Panc1 (cell line): ENCODE data around the gene ATP1A1.

ENCODE experiments used
- POLR2AphosphoS5 ChIP-seq: IDR thresholded peaks from 2 replicates; pipeline ENCODE4 v1.6.1; 2012; ENCODE audit warnings: mild to moderate bottlenecking, low read depth, low read length, moderate library complexity
- TF ChIP-seq, protein P1 (sequence below): fragments of 450-650 bp; IDR thresholded peaks from 2 replicates; pipeline ENCODE4 v1.5.1; 2017; ENCODE audit warnings: mild to moderate bottlenecking

DNA sequence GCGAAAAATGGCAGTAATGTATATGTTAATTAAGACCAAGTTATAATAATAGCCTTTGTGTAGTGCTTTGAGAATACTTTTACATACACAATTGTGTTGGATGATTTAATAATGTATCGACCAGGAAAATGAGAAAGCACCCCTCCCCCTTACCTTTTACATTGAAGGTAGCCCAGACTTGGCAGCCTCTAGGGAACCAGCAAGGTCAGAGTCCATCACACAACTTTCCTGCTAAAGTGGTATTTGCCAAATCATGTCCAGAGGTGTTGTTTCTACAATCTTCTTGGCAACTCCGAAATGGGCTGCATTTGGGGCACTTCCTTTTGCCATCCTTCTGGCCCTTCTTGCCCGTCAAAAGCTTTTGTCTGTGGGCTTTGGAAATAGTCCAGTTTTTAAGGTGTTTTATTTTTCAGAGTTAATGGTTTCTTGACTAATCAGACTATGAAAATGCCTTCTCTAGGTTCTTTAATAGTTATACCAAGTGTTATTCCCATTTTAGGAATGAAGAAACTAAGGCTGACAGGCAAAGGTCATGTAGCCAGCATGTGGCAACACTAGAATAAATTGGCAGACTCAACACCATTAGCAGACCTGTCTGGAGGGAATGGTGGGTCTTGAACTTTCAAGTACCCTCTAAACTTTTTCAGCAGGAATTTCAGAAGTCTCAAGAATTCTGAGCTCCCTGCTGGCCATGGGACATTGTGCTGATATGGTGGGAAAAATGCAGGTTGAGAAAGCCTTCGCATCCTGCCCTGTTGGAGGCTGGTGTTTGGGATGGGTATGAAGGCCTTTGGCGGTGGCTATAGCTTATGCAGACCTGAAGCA lies 6.8 kb downstream of the ATP1A1 start:
- TF ChIP-seq, protein P1, sequence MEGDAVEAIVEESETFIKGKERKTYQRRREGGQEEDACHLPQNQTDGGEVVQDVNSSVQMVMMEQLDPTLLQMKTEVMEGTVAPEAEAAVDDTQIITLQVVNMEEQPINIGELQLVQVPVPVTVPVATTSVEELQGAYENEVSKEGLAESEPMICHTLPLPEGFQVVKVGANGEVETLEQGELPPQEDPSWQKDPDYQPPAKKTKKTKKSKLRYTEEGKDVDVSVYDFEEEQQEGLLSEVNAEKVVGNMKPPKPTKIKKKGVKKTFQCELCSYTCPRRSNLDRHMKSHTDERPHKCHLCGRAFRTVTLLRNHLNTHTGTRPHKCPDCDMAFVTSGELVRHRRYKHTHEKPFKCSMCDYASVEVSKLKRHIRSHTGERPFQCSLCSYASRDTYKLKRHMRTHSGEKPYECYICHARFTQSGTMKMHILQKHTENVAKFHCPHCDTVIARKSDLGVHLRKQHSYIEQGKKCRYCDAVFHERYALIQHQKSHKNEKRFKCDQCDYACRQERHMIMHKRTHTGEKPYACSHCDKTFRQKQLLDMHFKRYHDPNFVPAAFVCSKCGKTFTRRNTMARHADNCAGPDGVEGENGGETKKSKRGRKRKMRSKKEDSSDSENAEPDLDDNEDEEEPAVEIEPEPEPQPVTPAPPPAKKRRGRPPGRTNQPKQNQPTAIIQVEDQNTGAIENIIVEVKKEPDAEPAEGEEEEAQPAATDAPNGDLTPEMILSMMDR = no peak
- no peak for TF ChIP-seq POLR2AphosphoS5
